Endothelial cell of umbilical vein (primary cell): ENCODE results near the gene SLC9A9. TPM values are rescaled to one million over a fixed set of nuclear protein-coding genes. Genes with fewer than 3 reads are reported as not detected.

Experiments
- BruUV-seq: library from RNA; stranded (reverse); fragments of 400-500 nt; replicated peaks from 2 replicates; lab custom pipeline; 2021; lab: Mats Ljungman, UMichigan
- CTCF ChIA-PET: fragments of 300-600, 350-600 bp; sonication (Branson Sonifier 250); formaldehyde crosslinking; loops from one replicate; lab custom pipeline; 2021; ENCODE audit warnings: antibody characterized with exemption, inconsistent platforms; lab: Charles Lee
- POLR2A ChIA-PET: fragments of 300-600, 350-600 bp; sonication (Branson Sonifier 250); formaldehyde crosslinking; loops from one replicate; lab custom pipeline; 2021; ENCODE audit warnings: antibody characterized with exemption, inconsistent platforms; lab: Charles Lee
- DNase-seq: peaks from one replicate; pipeline ENCODE4 v3.0.0-alpha.2; 2011; ENCODE audit warnings: low read depth, low spot score
- FAIRE-seq: peaks from 2 replicates; lab custom pipeline; 2011; peaks lifted over from hg19 to GRCh38; lab: Jason Lieb, UNC
- H2AFZ ChIP-seq: 2 replicates; pipeline ENCODE4 v1.6.0; 2012; ENCODE audit warnings: low read depth, low read length, control low read depth, inconsistent platforms
- H3K27ac ChIP-seq: 2 replicates; pipeline ENCODE4 v1.5.1; 2011; ENCODE audit warnings: low read depth, mild to moderate bottlenecking, control low read depth, low read length, moderate library complexity; ENCODE audit not compliant: insufficient read depth
- H3K27me3 ChIP-seq, 2 experiments: 2 replicates each; pipeline versions ENCODE4 v1.6.0 to v1.6.1; 2011; ENCODE audit warnings: low read length in 2 of 2, mixed read lengths in 1 of 2; ENCODE audit not compliant: control insufficient read depth in 2 of 2, insufficient read depth in 2 of 2
- H3K36me3 ChIP-seq, 2 experiments: 2 replicates in 1 of 2; 3 replicates in 1 of 2; pipeline ENCODE4 v1.5.1; 2011; ENCODE audit warnings: low read length in 2 of 2, mild to moderate bottlenecking in 1 of 2, moderate library complexity in 1 of 2; ENCODE audit not compliant: control insufficient read depth in 2 of 2, insufficient read depth in 2 of 2; ENCODE audit errors: extremely low read depth in 1 of 2
- H3K4me1 ChIP-seq: 3 replicates; pipeline ENCODE4 v1.5.1; 2011; ENCODE audit warnings: mild to moderate bottlenecking, low read length; ENCODE audit not compliant: control insufficient read depth, insufficient read depth; ENCODE audit errors: extremely low read depth
- H3K4me2 ChIP-seq: 2 replicates; pipeline ENCODE4 v1.6.1; 2011; ENCODE audit warnings: low read length, control low read depth, mixed read lengths; ENCODE audit not compliant: insufficient read depth
- H3K4me3 ChIP-seq, 3 experiments: fragments of 200-600 bp in 1 of 3; sonication (generic), shearing (Covaris generic) in 1 of 3; replicated peaks in 1 of 3; 2 replicates each; pipeline ENCODE4 v1.5.1; 2011 to 2016; ENCODE audit warnings: control low read depth in 3 of 3, low read length in 3 of 3, mild to moderate bottlenecking in 2 of 3, inconsistent platforms in 1 of 3, low read depth in 1 of 3, moderate library complexity in 1 of 3; ENCODE audit not compliant: insufficient read depth in 1 of 3
- H3K79me2 ChIP-seq: 2 replicates; pipeline ENCODE4 v1.6.0; 2012; ENCODE audit warnings: low read length, inconsistent platforms; ENCODE audit not compliant: control insufficient read depth, insufficient read depth
- H3K9ac ChIP-seq: replicated peaks from 2 replicates; pipeline ENCODE3; 2011; ENCODE audit warnings: low read length, control low read depth; ENCODE audit not compliant: insufficient read depth; ENCODE audit errors: extremely low read depth
- H3K9me1 ChIP-seq: replicated peaks from 3 replicates; pipeline ENCODE4 v1.6.0; 2011; ENCODE audit warnings: mild to moderate bottlenecking, low read length; ENCODE audit not compliant: control insufficient read depth, insufficient read depth; ENCODE audit errors: extremely low read depth
- H3K9me3 ChIP-seq: replicated peaks from 2 replicates; pipeline ENCODE4 v1.5.1; 2012; ENCODE audit warnings: low read length, inconsistent platforms; ENCODE audit not compliant: control insufficient read depth, insufficient read depth
- H4K20me1 ChIP-seq: replicated peaks from 2 replicates; pipeline ENCODE3; 2011; ENCODE audit warnings: mild to moderate bottlenecking, low read length; ENCODE audit not compliant: control insufficient read depth, insufficient read depth; ENCODE audit errors: extremely low read depth
- CTCF ChIP-seq, 2 donors: IDR thresholded peaks; 1 replicate in 1 of 2; 2 replicates in 1 of 2; pipeline ENCODE4 v1.5.1; 2011; ENCODE audit warnings: low read length in 2 of 2, mild to moderate bottlenecking in 2 of 2, moderate library complexity in 2 of 2, control low read depth in 1 of 2, inconsistent platforms in 1 of 2, low read depth in 1 of 2; ENCODE audit not compliant: insufficient read depth in 1 of 2; ENCODE audit errors: extremely low read depth in 1 of 2
- EZH2 ChIP-seq: IDR thresholded peaks from 2 replicates; pipeline ENCODE4 v1.6.1; 2012; ENCODE audit warnings: borderline replicate concordance, low read depth, mild to moderate bottlenecking, moderate library complexity, low read length, inconsistent platforms; ENCODE audit not compliant: severe bottlenecking
- FOS ChIP-seq: IDR thresholded peaks from 2 replicates; pipeline ENCODE4 v1.6.1; 2011; ENCODE audit warnings: mild to moderate bottlenecking, low read length, moderate library complexity, borderline replicate concordance; ENCODE audit not compliant: insufficient read depth
- GATA2 ChIP-seq: IDR thresholded peaks from 2 replicates; pipeline ENCODE4 v1.7.0; 2011; ENCODE audit warnings: low read depth, mild to moderate bottlenecking, moderate library complexity, mixed read lengths, low read length; ENCODE audit not compliant: insufficient read length, insufficient read depth
- JUN ChIP-seq: IDR thresholded peaks from 2 replicates; pipeline ENCODE4 v1.6.1; 2011; ENCODE audit warnings: borderline replicate concordance, low read depth; ENCODE audit not compliant: insufficient read length, insufficient read depth
- MAX ChIP-seq: IDR thresholded peaks from 2 replicates; pipeline ENCODE4 v1.6.1; 2011; ENCODE audit not compliant: insufficient read depth, insufficient read length
- MYC ChIP-seq: IDR thresholded peaks from one replicate; pipeline ENCODE4 v1.6.1; 2011; ENCODE audit warnings: mild to moderate bottlenecking, low read depth, low read length
- POLR2A ChIP-seq: IDR thresholded peaks from 2 replicates; pipeline ENCODE4 v1.6.1; 2012; ENCODE audit warnings: low read depth, mild to moderate bottlenecking, control low read depth, low read length
- POLR2AphosphoS5 ChIP-seq: IDR thresholded peaks from 2 replicates; pipeline ENCODE4 v1.6.1; 2012; ENCODE audit warnings: low read depth, mild to moderate bottlenecking, control low read depth, low read length, moderate library complexity; ENCODE audit not compliant: insufficient read depth
- dilution Hi-C: fragments of 300-500 bp; cut with MboI; formaldehyde crosslinking; loops from one replicate; pipeline ENCODE4 v1.15.0; 2019; ENCODE audit warnings: low sequenced_read_pairs; ENCODE audit not compliant: extremely low pct_ligation_motif_present
- intact Hi-C: fragments of 100-400 bp; cut with micrococcal nuclease; formaldehyde crosslinking; loops from one replicate; pipeline ENCODE4 v1.10.0; 2022
- polyA plus RNA-seq, 4 experiments: library from polyadenylated mRNA; depleted of rRNA in 3 of 4; stranded (reverse) in 3 of 4; unstranded in 1 of 4; fragments of >200 nt; gene quantifications; 2 replicates each; pipeline versions ENCODE4 v1.2.1 to v1.2.3, GENCODE V29; 2011 to 2012; ENCODE audit warnings: missing spikeins in 1 of 4
- total RNA-seq: library from RNA; stranded (reverse); gene quantifications from 2 replicates; pipeline ENCODE4 v1.2.3, GENCODE V29; 2021

Gene SLC9A9
- total and polyA plus RNA-seq, 2 donors (not counting 3 experiments of a cell fraction or from before 2014, with no cell fraction given): 1.5 to 1.8 TPM

- Histone ChIP-seq H3K27me3 (no peaks in the 10 kb centered on the region), H3K9ac (no peak overlapping the region), H3K4me3 (no peak overlapping the region), H3K9me1 (no peaks in the 10 kb centered on the region), H3K27ac (no peak overlapping the region), H3K4me1 (peaks cover 7% of the 10 kb centered on the region), H3K36me3 (no peaks in the 10 kb centered on the region), H3K79me2 (no peaks in the 10 kb centered on the region), H3K9me3 (no peaks in the 10 kb centered on the region), H3K4me2 (no peak overlapping the region), H2AFZ (no peak overlapping the region), H4K20me1 (no peaks in the 10 kb centered on the region)
- intact Hi-C loops (no loop called here), dilution Hi-C loops (no loop called here)
- TF ChIP-seq JUN (no peak), GATA2 (no peak), EZH2 (no peak), MAX (no peak), POLR2AphosphoS5 (no peak), MYC (no peak), POLR2A (no peak), FOS (no peak), CTCF (IDR thresholded peaks at IDR 0.05; ENCODE audit: extremely low read depth in 1 of 2, insufficient read depth in 1 of 2, low read depth in 1 of 2, low read length in 2 of 2) (no peak)
- ChIA-PET CTCF (no interaction called here), POLR2A (no interaction called here)
- BruUV-seq: no TSS peak
- no peak for DNase-seq
- FAIRE-seq: no peak
Observed at GRCh38 chr3:143820466-143821221, 27.6 kb downstream of the SLC9A9 start.
